T-cell (primary cell): ENCODE data around the gene IRF2BP2. TPM values are rescaled to one million over a fixed set of nuclear protein-coding genes. Genes with fewer than 3 reads are reported as not detected.

ENCODE experiments used
- total RNA-seq, 35 experiments: library from RNA in 6 of 35; stranded (reverse) in 6 of 35; fragments of 120-200 nt in 1 of 35; gene quantifications; one replicate each; pipeline versions ENCODE4 v1.2.1 to v1.2.4 and lab custom pipeline; 2013 to 2026

IRF2BP2 gene
- total RNA-seq, 5 donors from 2014 or later (not counting 1 experiment from before 2014, with no cell fraction given), result 141 to 406 (median 163) TPM

Other genes with a start within 250 kb of the IRF2BP2 start
- gene COA6, start 236.7 kb downstream of the IRF2BP2 start, total RNA-seq, result 10 to 100 TPM in 4 of 5 donors, 1 to 10 TPM in 1; 9.7 to 28.2 (median 21.8) TPM
- 10 to 100 TPM; 33.9 to 60.7 (median 40.6) TPM for gene TARBP1, start 131.0 kb downstream of the IRF2BP2 start, total RNA-seq